ENCODE measurements around the gene EXOC1L.

GRCh38 chr4:55884093-55884850 is 64.7 kb downstream of the EXOC1L start:
- TF ChIP-seq CTCF (optimal IDR thresholded peaks at IDR 0.05 in 1 of 3, IDR thresholded peaks at IDR 0.05 in 1 of 3, conservative IDR thresholded peaks at IDR 0.05 in 1 of 3; ENCODE audit: extremely low read depth in 1 of 3, insufficient read depth in 2 of 3, low read length in 3 of 3) (no peak), EZH2 (IDR thresholded peaks at IDR 0.05; ENCODE audit: low read length) (no peak)

All from keratinocyte (primary cell).